Central memory CD8-positive, alpha-beta T cell (primary cell): Measurements from ENCODE around the gene OGFOD1.
A peak's percentile ranks its signal among the peaks of the same experiment; 100 is the strongest.

Experiments used
- ATAC-seq: fragments of 150-1000 bp; cut with Tn5 transposase; replicated peaks from 2 replicates; pipeline ENCODE4 v1.10.0; 2022; ENCODE audit warnings: mild to moderate bottlenecking, moderate FRiP score, moderate number of reproducible peaks; ENCODE audit not compliant: poor library complexity, severe bottlenecking; ENCODE audit errors: extremely low read depth
- DNase-seq, 2 donors: peaks; one replicate each; pipeline ENCODE4 v3.0.0; 2021; ENCODE audit warnings: low spot score in 2 of 2
- H3K27ac Mint-ChIP-seq: one replicate; pipeline ENCODE4 v1.8.0; 2022; ENCODE audit warnings: low read depth, mild to moderate bottlenecking, moderate library complexity, mixed read lengths
- H3K27me3 Mint-ChIP-seq: one replicate; pipeline ENCODE4 v1.8.0; 2022; ENCODE audit warnings: mixed read lengths
- H3K36me3 Mint-ChIP-seq: one replicate; pipeline ENCODE4 v1.8.0; 2022; ENCODE audit warnings: mild to moderate bottlenecking, moderate library complexity, mixed read lengths; ENCODE audit not compliant: insufficient read depth
- H3K4me1 Mint-ChIP-seq: one replicate; pipeline ENCODE4 v1.8.0; 2022; ENCODE audit warnings: mixed read lengths
- H3K4me3 Mint-ChIP-seq: one replicate; pipeline ENCODE4 v1.8.0; 2022; ENCODE audit warnings: mild to moderate bottlenecking, moderate library complexity, mixed read lengths
- H3K9me3 Mint-ChIP-seq: one replicate; pipeline ENCODE4 v1.8.0; 2022; ENCODE audit warnings: mixed read lengths

OGFOD1 gene

GRCh38 chr16:56421313-56421712 lies 30.0 kb upstream of the OGFOD1 start:
- H3K4me3 Mint-ChIP-seq = peak overlapping the region; percentile 13
- DNase-seq (no peak), ATAC-seq (no peak)
- peaks cover 43% of the 10 kb centered on the region for H3K4me1 Mint-ChIP-seq
- peaks cover 6% of the 10 kb centered on the region for H3K36me3 Mint-ChIP-seq
- H3K9me3 Mint-ChIP-seq = no peaks in the 10 kb centered on the region
- no peaks in the 10 kb centered on the region for H3K27me3 Mint-ChIP-seq
- H3K27ac Mint-ChIP-seq = no peak overlapping the region

- Mint-ChIP-seq H3K4me1 (peaks cover 43% of the 10 kb centered on the region), H3K4me3 (no peak overlapping the region), H3K9me3 (no peaks in the 10 kb centered on the region), H3K36me3 (peaks cover 6% of the 10 kb centered on the region), H3K27ac (no peak overlapping the region), H3K27me3 (no peaks in the 10 kb centered on the region)
- no peak for DNase-seq
- no peak for ATAC-seq
Measured at GRCh38 chr16:56421976-56422669, 29.2 kb upstream of the OGFOD1 start.

GRCh38 chr16:56422896-56423441 lies 28.4 kb upstream of the OGFOD1 start:
- ATAC-seq (no peak), DNase-seq (no peak)
- Mint-ChIP-seq H3K4me1 (peaks cover 43% of the 10 kb centered on the region), H3K27me3 (no peaks in the 10 kb centered on the region), H3K27ac (no peak overlapping the region), H3K36me3 (peaks cover 6% of the 10 kb centered on the region), H3K4me3 (peak overlapping the region; percentile 42), H3K9me3 (no peaks in the 10 kb centered on the region)

GRCh38 chr16:56423584-56424403 lies 27.6 kb upstream of the OGFOD1 start:
- Mint-ChIP-seq H3K4me1 (peaks cover 43% of the 10 kb centered on the region), H3K27ac (peak overlapping the region; percentile 88), H3K36me3 (peaks cover 6% of the 10 kb centered on the region), H3K4me3 (peak overlapping the region; percentile 94), H3K27me3 (no peaks in the 10 kb centered on the region), H3K9me3 (no peaks in the 10 kb centered on the region)
- DNase-seq (no peak), ATAC-seq (no peak)

- Mint-ChIP-seq H3K4me1 (peaks cover 43% of the 10 kb centered on the region), H3K27me3 (no peaks in the 10 kb centered on the region), H3K9me3 (no peaks in the 10 kb centered on the region), H3K27ac (peak overlapping the region; percentile 88), H3K4me3 (peak overlapping the region; percentile 94), H3K36me3 (peaks cover 6% of the 10 kb centered on the region)
- DNase-seq (no peak), ATAC-seq (no peak)
Measured at GRCh38 chr16:56424404-56424764, 27.0 kb upstream of the OGFOD1 start.

GRCh38 chr16:56424791-56425438 lies 26.4 kb upstream of the OGFOD1 start:
- H3K9me3 Mint-ChIP-seq = no peaks in the 10 kb centered on the region
- H3K27me3 Mint-ChIP-seq = no peaks in the 10 kb centered on the region
- peak overlapping the region; percentile 94 for H3K4me3 Mint-ChIP-seq
- H3K27ac Mint-ChIP-seq = peak overlapping the region; percentile 88
- ATAC-seq (peak; percentile 47), DNase-seq (peak in 1 of 2 donors; percentile 23)
- H3K36me3 Mint-ChIP-seq = peaks cover 6% of the 10 kb centered on the region
- peaks cover 43% of the 10 kb centered on the region for H3K4me1 Mint-ChIP-seq

- H3K27me3 Mint-ChIP-seq = no peaks in the 10 kb centered on the region
- DNase-seq = peak; percentile 48 to 49
- H3K27ac Mint-ChIP-seq = peak within 1 kb of the TSS; percentile 88
- H3K4me3 Mint-ChIP-seq = peak within 1 kb of the TSS; percentile 94
- no peaks in the 10 kb centered on the region for H3K9me3 Mint-ChIP-seq
- ATAC-seq = peak; percentile 95
- peaks cover 38% of the 10 kb centered on the region for H3K4me1 Mint-ChIP-seq
- peaks cover 6% of the 10 kb centered on the region for H3K36me3 Mint-ChIP-seq
Measured at GRCh38 chr16:56425439-56425832, 25.9 kb upstream of the OGFOD1 start, which contains the start of gene AMFR. TSS of gene AMFR (minus strand) at chr16:56425545. CDS start at chr16:56425327, 218 bp downstream.

GRCh38 chr16:56426585-56426984 lies 24.8 kb upstream of the OGFOD1 start:
- Mint-ChIP-seq H3K4me3 (peak overlapping the region; percentile 94), H3K27me3 (no peaks in the 10 kb centered on the region), H3K36me3 (peaks cover 10% of the 10 kb centered on the region), H3K9me3 (no peaks in the 10 kb centered on the region), H3K27ac (no peak overlapping the region), H3K4me1 (peaks cover 30% of the 10 kb centered on the region)
- DNase-seq (no peak), ATAC-seq (no peak)

GRCh38 chr16:56428091-56428490 lies 23.3 kb upstream of the OGFOD1 start:
- Mint-ChIP-seq H3K36me3 (peaks cover 16% of the 10 kb centered on the region), H3K9me3 (no peaks in the 10 kb centered on the region), H3K4me3 (no peak overlapping the region), H3K27ac (no peak overlapping the region), H3K27me3 (no peaks in the 10 kb centered on the region), H3K4me1 (peaks cover 15% of the 10 kb centered on the region)
- DNase-seq (no peak), ATAC-seq (no peak)

- Mint-ChIP-seq H3K36me3 (peaks cover 40% of the 10 kb centered on the region), H3K4me1 (peaks cover 10% of the 10 kb centered on the region), H3K27ac (peak overlapping the region; percentile 46), H3K9me3 (no peaks in the 10 kb centered on the region), H3K27me3 (no peaks in the 10 kb centered on the region), H3K4me3 (no peak overlapping the region)
- no peak for DNase-seq
- no peak for ATAC-seq
Measured at GRCh38 chr16:56436258-56436657, 15.1 kb upstream of the OGFOD1 start.

GRCh38 chr16:56438038-56438437 lies 13.3 kb upstream of the OGFOD1 start:
- peaks cover 49% of the 10 kb centered on the region for H3K36me3 Mint-ChIP-seq
- DNase-seq = no peak
- H3K27me3 Mint-ChIP-seq = no peaks in the 10 kb centered on the region
- no peak for ATAC-seq
- H3K4me1 Mint-ChIP-seq = peaks cover 23% of the 10 kb centered on the region
- no peak overlapping the region for H3K4me3 Mint-ChIP-seq
- no peaks in the 10 kb centered on the region for H3K9me3 Mint-ChIP-seq
- H3K27ac Mint-ChIP-seq = no peak overlapping the region

- Mint-ChIP-seq H3K4me3 (no peak overlapping the region), H3K36me3 (peaks cover 49% of the 10 kb centered on the region), H3K4me1 (peaks cover 51% of the 10 kb centered on the region), H3K27me3 (no peaks in the 10 kb centered on the region), H3K9me3 (no peaks in the 10 kb centered on the region), H3K27ac (no peak overlapping the region)
- no peak for DNase-seq
- ATAC-seq = no peak
Measured at GRCh38 chr16:56447286-56447685, 4.1 kb upstream of the OGFOD1 start.
